D721Med (cell line): ENCODE results near the gene OTUD5.
"Not testable (repeated sequence)": the region's sequence is repeated elsewhere in the genome, so short reads cannot be mapped to it uniquely, and the experiment has no call there.

Experiments used
- DNase-seq: peaks from one replicate; pipeline ENCODE4 v3.0.0; 2011; ENCODE audit warnings: low spot score; ENCODE audit not compliant: insufficient read length
- FAIRE-seq: peaks from 2 replicates; lab custom pipeline; 2011; peaks lifted over from hg19 to GRCh38; lab: Jason Lieb, UNC
- TF ChIP-seq, protein P1 (sequence below): IDR thresholded peaks from 2 replicates; pipeline ENCODE4 v1.5.1; 2012; ENCODE audit warnings: mild to moderate bottlenecking, control low read depth; ENCODE audit not compliant: insufficient read depth; ENCODE audit errors: missing control alignments

The OTUD5 gene

GRCh38 chrX:48983081-48983480 is 25.7 kb upstream of the OTUD5 start:
- DNase-seq (no peak), FAIRE-seq (no peak)
- TF ChIP-seq, protein P1, sequence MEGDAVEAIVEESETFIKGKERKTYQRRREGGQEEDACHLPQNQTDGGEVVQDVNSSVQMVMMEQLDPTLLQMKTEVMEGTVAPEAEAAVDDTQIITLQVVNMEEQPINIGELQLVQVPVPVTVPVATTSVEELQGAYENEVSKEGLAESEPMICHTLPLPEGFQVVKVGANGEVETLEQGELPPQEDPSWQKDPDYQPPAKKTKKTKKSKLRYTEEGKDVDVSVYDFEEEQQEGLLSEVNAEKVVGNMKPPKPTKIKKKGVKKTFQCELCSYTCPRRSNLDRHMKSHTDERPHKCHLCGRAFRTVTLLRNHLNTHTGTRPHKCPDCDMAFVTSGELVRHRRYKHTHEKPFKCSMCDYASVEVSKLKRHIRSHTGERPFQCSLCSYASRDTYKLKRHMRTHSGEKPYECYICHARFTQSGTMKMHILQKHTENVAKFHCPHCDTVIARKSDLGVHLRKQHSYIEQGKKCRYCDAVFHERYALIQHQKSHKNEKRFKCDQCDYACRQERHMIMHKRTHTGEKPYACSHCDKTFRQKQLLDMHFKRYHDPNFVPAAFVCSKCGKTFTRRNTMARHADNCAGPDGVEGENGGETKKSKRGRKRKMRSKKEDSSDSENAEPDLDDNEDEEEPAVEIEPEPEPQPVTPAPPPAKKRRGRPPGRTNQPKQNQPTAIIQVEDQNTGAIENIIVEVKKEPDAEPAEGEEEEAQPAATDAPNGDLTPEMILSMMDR: no peak

DNA sequence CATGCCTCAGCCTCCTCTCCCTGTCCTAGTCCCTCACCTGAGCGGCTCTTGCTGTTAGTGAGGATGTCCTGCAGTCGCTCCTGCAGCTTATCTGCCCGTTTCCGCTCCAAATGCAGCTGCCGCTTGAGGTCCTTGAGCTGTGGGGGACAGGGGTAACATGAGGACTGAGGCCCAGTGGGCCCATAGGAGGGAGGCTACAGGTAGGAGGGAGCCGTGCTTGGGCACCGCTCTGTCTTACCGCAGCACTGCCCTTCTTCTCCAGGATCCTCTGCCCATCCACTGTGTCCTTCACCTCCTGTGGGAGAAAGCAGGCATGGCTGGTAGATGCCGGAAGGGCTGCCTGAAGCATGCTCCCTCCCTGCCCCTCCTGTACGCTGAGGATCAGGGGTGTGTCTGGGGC is 23.8 kb upstream of the OTUD5 start:
- TF ChIP-seq, protein P1: no peak
- DNase-seq (no peak), FAIRE-seq (no peak)

DNA sequence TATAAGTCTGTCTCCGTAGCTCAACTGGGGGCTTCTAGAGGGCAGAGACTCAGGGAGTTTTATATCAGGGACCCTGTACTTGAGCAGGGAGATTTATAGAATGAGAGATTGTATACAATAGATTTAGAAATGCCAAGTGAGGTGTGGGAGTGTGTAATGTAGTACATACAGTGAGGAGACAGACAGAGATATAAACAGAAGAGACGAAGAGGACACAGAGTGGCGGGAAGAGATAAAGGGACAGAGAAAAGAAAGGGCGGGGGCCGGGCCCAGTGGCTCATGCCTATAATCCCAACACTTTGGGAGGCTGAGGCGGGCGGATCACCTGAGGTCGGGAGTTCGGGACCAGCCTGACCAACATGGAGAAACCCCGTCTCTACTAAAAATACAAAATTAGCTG is 22.9 kb upstream of the OTUD5 start:
- FAIRE-seq, DNase-seq: not testable (repeated sequence)

GRCh38 chrX:48978226-48978625 is 20.8 kb upstream of the OTUD5 start:
- no peak for FAIRE-seq

DNA sequence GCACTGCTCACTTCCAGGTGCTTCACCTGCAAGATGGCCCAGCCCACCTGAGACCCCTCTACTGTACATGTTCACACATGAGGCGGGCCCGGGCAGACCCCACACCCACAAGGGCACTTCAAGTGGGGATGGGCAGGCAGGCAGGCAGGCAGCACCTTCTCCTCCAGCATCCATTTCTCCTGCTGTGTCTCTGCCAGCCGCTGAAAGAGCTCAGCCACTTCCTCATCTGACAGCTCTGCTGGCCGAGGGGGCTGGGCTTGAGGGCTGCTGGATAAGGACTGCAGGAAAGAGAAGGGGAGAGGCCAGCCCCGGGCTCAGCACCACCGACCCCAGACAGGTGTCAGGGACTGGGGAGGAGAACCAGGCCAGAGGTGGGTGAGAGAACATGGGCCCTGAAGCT is 18.7 kb upstream of the OTUD5 start:
- FAIRE-seq: no peak
- no peak for DNase-seq
- TF ChIP-seq, protein P1: no peak

More at GRCh38 chrX:48978226-48978625, 20.8 kb upstream of the OTUD5 start:
- TF ChIP-seq, protein P1: no peak
- no peak for DNase-seq

GRCh38 chrX:48975541-48975940 is 18.1 kb upstream of the OTUD5 start:
- TF ChIP-seq, protein P1: no peak
- FAIRE-seq (no peak), DNase-seq (no peak)

- FAIRE-seq (no peak), DNase-seq (no peak)
- TF ChIP-seq, protein P1: no peak
Measured at GRCh38 chrX:48975041-48975440, 17.6 kb upstream of the OTUD5 start.

DNA sequence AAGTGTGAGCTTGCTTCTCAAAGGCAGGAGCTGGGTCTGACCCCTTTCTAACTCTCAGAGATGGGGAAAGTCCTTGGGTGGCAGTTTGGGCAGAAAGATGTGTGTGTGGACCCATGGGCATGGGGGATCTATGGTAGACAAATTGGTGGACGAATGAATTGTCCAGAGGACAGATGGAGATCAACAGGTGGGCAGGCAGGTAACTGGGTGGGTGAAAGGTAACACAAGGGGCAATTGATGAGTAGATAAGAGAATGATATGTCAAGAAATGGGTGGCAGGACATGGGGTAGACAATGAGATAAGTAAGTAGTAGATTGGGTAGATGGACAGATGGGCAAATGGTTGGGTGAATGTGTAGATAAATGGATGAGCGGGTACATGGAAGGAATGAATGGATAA is 17.2 kb upstream of the OTUD5 start:
- DNase-seq: no peak
- TF ChIP-seq, protein P1: no peak
- no peak for FAIRE-seq
